Smooth muscle cell (in vitro differentiated cells): ENCODE measurements around the gene HLF. TPM values are rescaled to one million over a fixed set of nuclear protein-coding genes. Genes with fewer than 3 reads are reported as not detected.

Source experiments
- DNase-seq: peaks from one replicate; lab custom pipeline; 2025; ENCODE audit not compliant: unreplicated experiment; lab: John Stamatoyannopoulos, UW
- H2AFZ ChIP-seq: fragments of 200-600 bp; sonication (generic); 2 replicates; pipeline ENCODE4 v1.6.0; 2016; ENCODE audit warnings: antibody characterized with exemption, low read depth, mild to moderate bottlenecking
- H3F3A ChIP-seq: fragments of 200-600 bp; sonication (generic); 2 replicates; pipeline ENCODE4 v1.6.0; 2017; ENCODE audit warnings: antibody characterized with exemption, low read depth
- H3K27ac ChIP-seq: fragments of 200-600 bp; sonication (generic); 2 replicates; pipeline ENCODE4 v1.5.1; 2016; ENCODE audit warnings: low read depth, mild to moderate bottlenecking
- H3K27me3 ChIP-seq: fragments of 200-600 bp; sonication (generic); 2 replicates; pipeline ENCODE4 v1.6.1; 2016; ENCODE audit warnings: low read depth, mild to moderate bottlenecking
- H3K36me3 ChIP-seq: fragments of 200-600 bp; sonication (generic); 2 replicates; pipeline ENCODE4 v1.5.1; 2016; ENCODE audit warnings: low read depth
- H3K4me1 ChIP-seq: fragments of 200-600 bp; sonication (generic); 2 replicates; pipeline ENCODE4 v1.5.1; 2016; ENCODE audit warnings: low read depth
- H3K4me2 ChIP-seq: fragments of 200-600 bp; sonication (generic); 2 replicates; pipeline ENCODE4 v1.6.0; 2016; ENCODE audit warnings: mild to moderate bottlenecking
- H3K4me3 ChIP-seq: fragments of 200-600 bp; sonication (generic); 2 replicates; pipeline ENCODE4 v1.5.1; 2016; ENCODE audit warnings: mild to moderate bottlenecking
- H3K79me2 ChIP-seq: fragments of 200-600 bp; sonication (generic); 2 replicates; pipeline ENCODE4 v1.6.0; 2016; ENCODE audit warnings: low read depth, mild to moderate bottlenecking
- H3K9ac ChIP-seq: fragments of 200-600 bp; sonication (generic); 2 replicates; pipeline ENCODE4 v1.6.0; 2016; ENCODE audit warnings: low read depth
- H3K9me3 ChIP-seq: fragments of 200-600 bp; sonication (generic); replicated peaks from 2 replicates; pipeline ENCODE4 v1.5.1; 2016; ENCODE audit warnings: low read depth
- H4K20me1 ChIP-seq: fragments of 200-600 bp; sonication (generic); 2 replicates; pipeline ENCODE4 v1.6.0; 2016; ENCODE audit warnings: low read depth
- WGBS: methylation state at CpG from one replicate; pipeline ENCODE4 v1.1.7; 2016; ENCODE audit warnings: low lambda C conversion rate; 5-methylcytosine and 5-hydroxymethylcytosine counted together
- polyA plus RNA-seq: library from polyadenylated mRNA; unstranded; fragments of >200 nt; fragmentation: Nextera tagmentation; extraction: Ambion mirVana; gene quantifications from 2 replicates; pipeline ENCODE4 v1.2.1, GENCODE V29; 2016
- total RNA-seq: library from RNA; depleted of rRNA; stranded (reverse); fragments of >200 nt; gene quantifications from 2 replicates; pipeline ENCODE4 v1.2.3, GENCODE V29; 2014
- TF ChIP-seq, protein P1 (sequence below): fragments of 200-600 bp; sonication (generic); IDR thresholded peaks from 2 replicates; pipeline ENCODE4 v1.5.1; 2017; ENCODE audit warnings: borderline replicate concordance, mild to moderate bottlenecking, antibody characterized with exemption; ENCODE audit not compliant: insufficient read depth, poor library complexity, severe bottlenecking

The HLF gene
- total and polyA plus RNA-seq, 2 experiments from 2014 or later, result 0.19 TPM; not detected in 1

DNA sequence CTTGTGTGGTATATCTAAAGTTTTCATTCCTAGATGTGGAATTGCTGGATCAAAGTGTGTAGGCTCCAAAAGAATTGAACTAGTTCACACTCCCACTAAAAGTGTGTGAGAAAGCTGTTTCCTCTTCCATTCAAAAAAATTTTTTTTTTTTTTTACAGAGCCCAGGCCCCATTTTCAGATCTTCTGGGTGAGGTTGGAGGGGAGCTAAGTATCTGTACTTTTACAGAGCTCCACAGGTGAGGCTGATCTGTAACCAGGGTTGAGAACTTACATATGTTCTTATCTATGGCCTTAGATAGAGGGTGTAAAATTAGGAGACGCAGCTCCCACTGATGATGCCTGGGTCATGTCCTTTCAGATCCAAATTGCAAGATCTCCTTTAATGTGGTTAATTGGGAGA lies 31.9 kb downstream of the HLF start:
- Histone ChIP-seq H3K36me3 (no peaks in the 10 kb centered on the region), H3F3A (no peaks in the 10 kb centered on the region), H4K20me1 (no peaks in the 10 kb centered on the region), H3K79me2 (no peaks in the 10 kb centered on the region), H3K9ac (no peak overlapping the region), H3K9me3 (no peaks in the 10 kb centered on the region), H2AFZ (no peak overlapping the region), H3K4me2 (no peak overlapping the region), H3K4me3 (no peak overlapping the region), H3K4me1 (no peaks in the 10 kb centered on the region), H3K27me3 (no peaks in the 10 kb centered on the region), H3K27ac (no peak overlapping the region)
- 100% methylated on average over 1 of the region's 1 CpG for WGBS
- TF ChIP-seq, protein P1, sequence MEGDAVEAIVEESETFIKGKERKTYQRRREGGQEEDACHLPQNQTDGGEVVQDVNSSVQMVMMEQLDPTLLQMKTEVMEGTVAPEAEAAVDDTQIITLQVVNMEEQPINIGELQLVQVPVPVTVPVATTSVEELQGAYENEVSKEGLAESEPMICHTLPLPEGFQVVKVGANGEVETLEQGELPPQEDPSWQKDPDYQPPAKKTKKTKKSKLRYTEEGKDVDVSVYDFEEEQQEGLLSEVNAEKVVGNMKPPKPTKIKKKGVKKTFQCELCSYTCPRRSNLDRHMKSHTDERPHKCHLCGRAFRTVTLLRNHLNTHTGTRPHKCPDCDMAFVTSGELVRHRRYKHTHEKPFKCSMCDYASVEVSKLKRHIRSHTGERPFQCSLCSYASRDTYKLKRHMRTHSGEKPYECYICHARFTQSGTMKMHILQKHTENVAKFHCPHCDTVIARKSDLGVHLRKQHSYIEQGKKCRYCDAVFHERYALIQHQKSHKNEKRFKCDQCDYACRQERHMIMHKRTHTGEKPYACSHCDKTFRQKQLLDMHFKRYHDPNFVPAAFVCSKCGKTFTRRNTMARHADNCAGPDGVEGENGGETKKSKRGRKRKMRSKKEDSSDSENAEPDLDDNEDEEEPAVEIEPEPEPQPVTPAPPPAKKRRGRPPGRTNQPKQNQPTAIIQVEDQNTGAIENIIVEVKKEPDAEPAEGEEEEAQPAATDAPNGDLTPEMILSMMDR, result no peak
- no peak for DNase-seq

GRCh38 chr17:55298111-55298730 lies 33.5 kb downstream of the HLF start:
- H3K9me3 ChIP-seq, result no peaks in the 10 kb centered on the region
- no peak for DNase-seq
- no peaks in the 10 kb centered on the region for H3K4me1 ChIP-seq
- H3K27ac ChIP-seq, result no peak overlapping the region
- H3K9ac ChIP-seq, result no peak overlapping the region
- no peaks in the 10 kb centered on the region for H3K27me3 ChIP-seq
- no peaks in the 10 kb centered on the region for H3K36me3 ChIP-seq
- H3K4me2 ChIP-seq, result no peak overlapping the region
- no peak overlapping the region for H2AFZ ChIP-seq
- no peak overlapping the region for H3K4me3 ChIP-seq
- H4K20me1 ChIP-seq, result no peaks in the 10 kb centered on the region
- TF ChIP-seq, protein P1, result no peak
- 89% methylated on average over 3 of the region's 3 CpGs for WGBS
- H3F3A ChIP-seq, result no peaks in the 10 kb centered on the region
- no peaks in the 10 kb centered on the region for H3K79me2 ChIP-seq

- H3K9me3 ChIP-seq, result no peaks in the 10 kb centered on the region
- H3K27ac ChIP-seq, result no peak overlapping the region
- H3K79me2 ChIP-seq, result no peaks in the 10 kb centered on the region
- TF ChIP-seq, protein P1, result no peak
- H3K36me3 ChIP-seq, result no peaks in the 10 kb centered on the region
- no peak for DNase-seq
- H2AFZ ChIP-seq, result no peak overlapping the region
- WGBS, result 92% methylated on average over 10 of the region's 10 CpGs
- no peak overlapping the region for H3K4me3 ChIP-seq
- no peak overlapping the region for H3K9ac ChIP-seq
- H3K4me1 ChIP-seq, result no peaks in the 10 kb centered on the region
- H3F3A ChIP-seq, result no peaks in the 10 kb centered on the region
- no peaks in the 10 kb centered on the region for H4K20me1 ChIP-seq
- no peak overlapping the region for H3K4me2 ChIP-seq
- H3K27me3 ChIP-seq, result no peaks in the 10 kb centered on the region
Observed at GRCh38 chr17:55299162-55299838, 34.5 kb downstream of the HLF start.
